HG03439 (cell line): ENCODE data around the gene ITGB2.

Experiments used
- ATAC-seq: cut with Tn5 transposase; IDR thresholded peaks from one replicate; pipeline ENCODE4 v1.9.1; 2021; ENCODE audit warnings: mild to moderate bottlenecking, moderate library complexity; ENCODE audit not compliant: unreplicated experiment

The ITGB2 gene

GRCh38 chr21:44955798-44956175 is 35.1 kb upstream of the ITGB2 start:
- ATAC-seq, result no peak

GRCh38 chr21:44955141-44955797 is 34.6 kb upstream of the ITGB2 start:
- ATAC-seq, result no peak

GRCh38 chr21:44954281-44954771 is 33.6 kb upstream of the ITGB2 start:
- no peak for ATAC-seq

GRCh38 chr21:44953628-44954021 is 32.9 kb upstream of the ITGB2 start:
- no peak for ATAC-seq

GRCh38 chr21:44952929-44953627 is 32.4 kb upstream of the ITGB2 start:
- ATAC-seq, result no peak

GRCh38 chr21:44952116-44952928 is 31.6 kb upstream of the ITGB2 start:
- ATAC-seq, result no peak

- no peak for ATAC-seq
These were observed 30.7 kb upstream of the ITGB2 start for GRCh38 chr21:44951186-44951915.

- no peak for ATAC-seq
These were observed 29.7 kb upstream of the ITGB2 start for GRCh38 chr21:44950351-44950750.

- ATAC-seq, result no peak
These were observed 29.1 kb upstream of the ITGB2 start for GRCh38 chr21:44949779-44950198.

GRCh38 chr21:44949161-44949778 is 28.6 kb upstream of the ITGB2 start:
- no peak for ATAC-seq

GRCh38 chr21:44948426-44949120 is 27.9 kb upstream of the ITGB2 start:
- ATAC-seq, result no peak

- no peak for ATAC-seq
These were observed 27.2 kb upstream of the ITGB2 start for GRCh38 chr21:44947930-44948331.

- ATAC-seq, result no peak
These were observed 26.6 kb upstream of the ITGB2 start for GRCh38 chr21:44947111-44947929.

GRCh38 chr21:44946254-44947041 is 25.7 kb upstream of the ITGB2 start:
- ATAC-seq, result no peak

- no peak for ATAC-seq
These were observed 23.9 kb upstream of the ITGB2 start for GRCh38 chr21:44944596-44944995.

- no peak for ATAC-seq
These were observed 23.2 kb upstream of the ITGB2 start for GRCh38 chr21:44943686-44944550.

GRCh38 chr21:44943005-44943685 is 22.4 kb upstream of the ITGB2 start:
- ATAC-seq, result no peak
